Sigmoid colon (tissue), 4 donors: ENCODE results near the gene NDUFA6.

Experiments used
- CTCF ChIP-seq, 4 experiments: fragments of 450-650 bp in 3 of 4; fragments of 200-600 bp in 1 of 4; IDR thresholded peaks; one replicate each; pipeline ENCODE4 v1.5.1; 2016 to 2019; ENCODE audit warnings: antibody characterized with exemption in 4 of 4, mild to moderate bottlenecking in 3 of 4, moderate library complexity in 2 of 4
- POLR2A ChIP-seq, 2 donors: fragments of 450-650 bp; IDR thresholded peaks; one replicate each; pipeline ENCODE4 v1.6.1; 2016; ENCODE audit warnings: antibody characterized with exemption in 2 of 2, mild to moderate bottlenecking in 2 of 2, moderate library complexity in 2 of 2
- POLR2AphosphoS5 ChIP-seq, 4 donors: sonication (generic); formaldehyde crosslinking; IDR thresholded peaks; one replicate each; pipeline ENCODE4 v1.6.1; 2017; ENCODE audit warnings: antibody characterized with exemption in 4 of 4

GRCh38 chr22:42076764-42077485, 13.6 kb downstream of the NDUFA6 start:
- no peak for TF ChIP-seq POLR2A (IDR thresholded peaks at IDR 0.05)
- TF ChIP-seq CTCF (IDR thresholded peaks at IDR 0.05), result no peak
- TF ChIP-seq POLR2AphosphoS5 (IDR thresholded peaks at IDR 0.05), result no peak
